Subcutaneous abdominal adipose tissue (tissue), 5 donors: ENCODE data around the gene COG1.

Source experiments
- H3K27ac ChIP-seq: one replicate; pipeline ENCODE4 v1.7.0; 2013; ENCODE audit warnings: low read depth, mild to moderate bottlenecking, inconsistent platforms, low read length, moderate library complexity
- H3K27me3 ChIP-seq, 5 donors: one replicate each; pipeline ENCODE4 v1.7.0; 2013; ENCODE audit warnings: low read length in 5 of 5, inconsistent platforms in 1 of 5; ENCODE audit not compliant: control insufficient read depth in 5 of 5, insufficient read depth in 4 of 5
- H3K36me3 ChIP-seq, 5 donors: one replicate each; pipeline ENCODE4 v1.7.0; 2013; ENCODE audit warnings: low read length in 5 of 5; ENCODE audit not compliant: control insufficient read depth in 5 of 5, insufficient read depth in 5 of 5
- H3K4me1 ChIP-seq, 5 donors: one replicate each; pipeline ENCODE4 v1.7.0; 2013; ENCODE audit warnings: low read length in 5 of 5, mild to moderate bottlenecking in 3 of 5, moderate library complexity in 1 of 5; ENCODE audit not compliant: control insufficient read depth in 5 of 5, insufficient read depth in 5 of 5
- H3K4me3 ChIP-seq, 5 donors: one replicate each; pipeline ENCODE4 v1.7.0; 2013; ENCODE audit warnings: low read length in 5 of 5, low read depth in 1 of 5
- H3K9ac ChIP-seq, 5 donors: one replicate each; pipeline ENCODE4 v1.7.0; 2013; ENCODE audit warnings: low read length in 5 of 5, mild to moderate bottlenecking in 4 of 5, moderate library complexity in 3 of 5
- H3K9me3 ChIP-seq, 5 donors: one replicate each; pipeline ENCODE4 v1.7.0; 2013; ENCODE audit warnings: low read length in 5 of 5; ENCODE audit not compliant: control insufficient read depth in 5 of 5
- donor health status: healthy.
- donor health status: healthy.
- donor health status: healthy.
- donor health status: healthy.
- donor health status: healthy.

Gene COG1

DNA sequence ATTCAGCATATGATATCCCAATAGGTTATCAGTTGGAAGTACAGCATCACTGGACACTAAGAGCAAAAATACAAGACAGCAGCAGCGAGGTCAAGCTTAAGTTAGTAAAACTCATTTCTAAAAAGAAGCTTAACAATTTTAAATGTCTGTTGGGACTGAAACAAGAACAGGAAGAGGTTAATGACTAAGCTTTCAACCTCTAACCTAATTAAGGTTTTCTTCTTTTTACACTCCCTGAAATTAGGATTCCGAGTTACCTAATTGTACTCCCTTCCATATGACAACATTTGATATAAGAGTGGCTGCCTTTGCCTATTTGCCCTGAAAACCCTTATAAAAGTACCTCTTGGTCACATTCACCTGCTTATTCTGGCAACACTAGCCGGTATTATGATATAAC, 34.5 kb downstream of the COG1 start:
- Histone ChIP-seq H3K27me3 (no peaks in the 10 kb centered on the region), H3K9me3 (no peaks in the 10 kb centered on the region), H3K36me3 (no peaks in the 10 kb centered on the region), H3K4me1 (peaks cover 9 to 58% (median 54%) of the 10 kb centered on the region in 5 donors), H3K27ac (peak overlapping the region; percentile 43), H3K4me3 (no peak overlapping the region), H3K9ac (peak overlapping the region in 2 of 5 donors; percentile 20 to 41)

GRCh38 chr17:73227944-73228343, 35.1 kb downstream of the COG1 start:
- Histone ChIP-seq H3K27ac (peak overlapping the region; percentile 43), H3K36me3 (no peaks in the 10 kb centered on the region), H3K27me3 (no peaks in the 10 kb centered on the region), H3K4me1 (peaks cover 9 to 62% (median 56%) of the 10 kb centered on the region in 5 donors), H3K4me3 (peak overlapping the region in 1 of 5 donors; percentile 9), H3K9ac (peak overlapping the region in 2 of 5 donors; percentile 20 to 49), H3K9me3 (no peaks in the 10 kb centered on the region)

DNA sequence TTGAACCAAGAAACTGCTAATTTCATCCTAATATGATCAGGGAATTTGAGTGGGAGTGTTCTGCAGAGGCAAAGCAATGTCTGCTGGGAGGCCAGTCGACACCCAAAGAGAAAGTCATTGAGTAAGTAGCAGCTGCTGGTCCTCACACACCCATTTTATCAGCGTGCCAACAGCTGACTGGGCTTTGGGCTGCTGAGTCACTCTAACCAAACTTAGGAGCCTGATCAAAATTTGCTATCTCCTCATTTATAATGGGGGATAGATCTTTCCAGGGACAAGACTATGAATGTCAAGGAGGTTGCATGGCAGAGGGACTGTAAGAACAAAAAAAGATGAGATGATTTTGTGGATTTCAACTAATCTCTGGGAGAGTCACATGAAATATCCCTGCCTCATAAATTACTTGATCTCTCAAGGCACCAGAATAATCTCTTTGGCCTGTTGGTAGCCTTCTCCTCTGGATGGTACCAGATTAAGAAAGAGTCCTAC, 35.9 kb downstream of the COG1 start:
- H3K27ac ChIP-seq = peak overlapping the region; percentile 79

DNA sequence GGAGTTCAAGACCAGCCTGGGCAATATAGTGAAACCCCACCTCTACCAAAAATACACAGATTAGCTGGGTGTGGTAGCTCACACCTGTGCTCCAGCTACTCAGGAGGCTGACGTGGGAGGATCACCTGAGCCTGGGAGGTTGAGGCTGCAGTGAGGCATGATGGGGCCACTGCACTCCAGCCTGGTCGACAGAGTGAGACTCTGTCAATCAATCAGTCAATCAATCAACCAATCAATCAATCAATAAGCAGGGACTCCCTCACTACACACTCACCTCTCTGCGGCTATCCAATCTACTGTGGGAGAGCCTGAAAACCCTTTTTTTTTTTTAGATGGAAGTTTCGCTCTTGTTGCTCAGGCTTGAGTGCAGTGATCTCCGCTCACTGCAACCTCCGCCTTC, 37.2 kb downstream of the COG1 start:
- Histone ChIP-seq H3K27ac (no peak overlapping the region), H3K4me3 (no peak overlapping the region), H3K36me3 (no peaks in the 10 kb centered on the region), H3K27me3 (no peaks in the 10 kb centered on the region), H3K9me3 (no peaks in the 10 kb centered on the region), H3K9ac (no peak overlapping the region), H3K4me1 (peaks cover 6 to 65% (median 58%) of the 10 kb centered on the region in 5 donors)

More for the DNA sequence above, 35.9 kb downstream of the COG1 start:
- no peaks in the 10 kb centered on the region for H3K27me3 ChIP-seq
- no peaks in the 10 kb centered on the region for H3K36me3 ChIP-seq
- H3K4me1 ChIP-seq = peaks cover 9 to 70% (median 64%) of the 10 kb centered on the region in 5 donors
- H3K4me3 ChIP-seq = no peak overlapping the region
- no peaks in the 10 kb centered on the region for H3K9me3 ChIP-seq
- peak overlapping the region in 2 of 5 donors; percentile 4 to 11 for H3K9ac ChIP-seq

- Histone ChIP-seq H3K4me1 (peaks cover 6 to 63% (median 54%) of the 10 kb centered on the region in 5 donors), H3K27me3 (no peaks in the 10 kb centered on the region)
These were observed 38.5 kb downstream of the COG1 start for GRCh38 chr17:73231395-73231794.

DNA sequence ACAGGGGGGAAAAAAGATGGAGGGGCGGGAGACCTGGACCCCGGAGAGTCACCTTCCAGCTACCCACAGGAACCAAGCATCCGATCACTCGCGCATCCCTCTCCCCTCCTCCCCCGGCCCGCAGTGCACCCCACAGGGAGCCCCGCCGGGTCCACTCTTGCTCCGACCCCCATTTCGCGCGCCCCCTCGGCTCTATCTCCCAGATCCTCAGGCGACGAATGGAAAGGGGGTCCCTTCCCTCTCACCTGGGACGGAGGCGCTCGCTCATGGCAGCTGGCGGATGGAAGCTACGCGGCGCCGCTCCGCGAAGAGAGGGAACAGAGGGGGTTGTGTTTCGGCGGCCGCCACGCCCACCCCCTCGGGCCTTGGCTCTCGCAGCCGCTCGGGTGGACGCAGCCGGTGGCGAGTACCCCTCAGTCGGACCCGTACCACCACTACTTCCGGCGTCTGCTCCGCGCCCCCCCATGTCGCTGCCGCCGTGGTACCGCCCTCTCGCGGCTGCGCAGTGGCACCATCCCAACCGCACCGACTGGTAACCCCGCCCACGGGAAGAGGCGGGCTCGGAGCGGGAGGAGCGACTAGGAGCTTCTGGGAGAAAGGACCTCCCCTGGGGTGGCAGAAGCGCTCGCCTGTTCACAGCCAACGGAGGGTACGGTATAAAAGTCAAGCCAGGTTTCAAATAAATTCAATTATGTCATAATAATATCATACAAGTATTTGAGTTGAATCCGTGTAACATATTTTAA, 39.2 kb downstream of the COG1 start:
- Histone ChIP-seq H3K4me3 (peak overlapping the region; percentile 85 to 99 (median 96)), H3K9ac (peak overlapping the region; percentile 31 to 95 (median 92)), H3K36me3 (peaks cover 9 to 18% (median 16%) of the 10 kb centered on the region in 5 donors), H3K9me3 (no peaks in the 10 kb centered on the region), H3K27me3 (no peaks in the 10 kb centered on the region), H3K4me1 (peaks cover 6 to 57% (median 50%) of the 10 kb centered on the region in 5 donors), H3K27ac (peak overlapping the region; percentile 74)

More at GRCh38 chr17:73231395-73231794, 38.5 kb downstream of the COG1 start:
- Histone ChIP-seq H3K9me3 (no peaks in the 10 kb centered on the region), H3K4me3 (peak overlapping the region; percentile 85 to 99 (median 96)), H3K9ac (peak overlapping the region; percentile 31 to 95 (median 84)), H3K27ac (peak overlapping the region; percentile 74), H3K36me3 (peaks cover 4 to 12% (median 12%) of the 10 kb centered on the region in 5 donors)

DNA sequence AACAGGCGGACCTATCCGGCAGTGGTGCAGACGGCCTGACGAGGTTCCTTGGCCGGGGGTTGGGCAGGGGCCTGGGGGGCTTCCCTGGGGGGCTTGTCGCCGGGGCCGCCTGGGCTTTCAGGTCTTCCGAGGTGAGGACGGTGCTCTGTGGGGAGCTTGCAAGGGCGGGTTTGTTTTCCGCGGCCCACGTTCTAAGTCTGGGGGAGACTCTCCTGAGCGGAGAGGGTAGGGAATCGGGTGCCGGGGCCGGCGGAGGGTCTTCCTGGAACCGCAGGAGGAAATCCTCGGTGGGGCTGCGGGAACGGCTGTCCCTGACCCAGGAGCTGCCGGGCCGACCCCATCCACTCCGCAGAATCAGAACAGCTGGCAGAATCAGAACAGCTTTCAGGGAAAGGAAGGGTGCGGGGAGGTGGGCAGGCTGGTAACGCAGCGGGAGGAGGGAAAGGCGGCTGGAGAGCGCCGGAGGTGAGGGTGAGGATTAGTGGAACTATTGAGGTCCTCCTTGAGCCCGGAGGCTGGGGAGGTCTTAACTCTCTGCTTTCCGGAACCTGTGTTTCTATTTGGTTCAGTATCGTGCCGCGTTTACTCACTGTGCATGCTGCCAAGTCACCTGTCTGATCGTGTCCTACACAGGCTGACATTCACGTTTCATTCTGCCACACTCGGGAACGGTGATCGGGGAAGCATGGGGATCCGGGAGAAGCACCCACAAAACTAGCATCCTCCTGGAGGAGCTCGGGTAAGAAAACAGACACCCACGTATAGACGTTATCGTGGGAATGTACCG, 39.9 kb downstream of the COG1 start:
- Histone ChIP-seq H3K9me3 (no peaks in the 10 kb centered on the region), H3K4me3 (peak overlapping the region; percentile 85 to 99 (median 96)), H3K27me3 (no peaks in the 10 kb centered on the region), H3K4me1 (peaks cover 9 to 52% (median 45%) of the 10 kb centered on the region in 5 donors), H3K9ac (peak overlapping the region; percentile 16 to 95 (median 92)), H3K36me3 (peaks cover 10 to 23% (median 17%) of the 10 kb centered on the region in 5 donors), H3K27ac (peak overlapping the region; percentile 74)

GRCh38 chr17:73234736-73235135, 41.9 kb downstream of the COG1 start:
- Histone ChIP-seq H3K36me3 (peaks cover 10 to 27% (median 19%) of the 10 kb centered on the region in 5 donors), H3K27me3 (no peaks in the 10 kb centered on the region), H3K4me1 (peaks cover 4 to 39% (median 32%) of the 10 kb centered on the region in 5 donors), H3K9ac (no peak overlapping the region), H3K9me3 (no peaks in the 10 kb centered on the region), H3K27ac (no peak overlapping the region), H3K4me3 (no peak overlapping the region)

GRCh38 chr17:73237714-73238113, 44.9 kb downstream of the COG1 start:
- Histone ChIP-seq H3K9ac (peak overlapping the region in 2 of 5 donors; percentile 53 to 60), H3K27me3 (no peaks in the 10 kb centered on the region), H3K36me3 (peaks cover 15 to 36% (median 24%) of the 10 kb centered on the region in 5 donors), H3K27ac (no peak overlapping the region), H3K4me3 (no peak overlapping the region), H3K9me3 (no peaks in the 10 kb centered on the region), H3K4me1 (peaks cover 4 to 19% (median 15%) of the 10 kb centered on the region in 5 donors)
